ENCODE measurements around the gene C2orf72. TPM values are rescaled to one million over a fixed set of nuclear protein-coding genes. Genes with fewer than 3 reads are reported as not detected.

The C2orf72 gene
- total RNA-seq, 3 donors from 2014 or later = 0.16 to 7.2 (median 1.3) TPM

DNA sequence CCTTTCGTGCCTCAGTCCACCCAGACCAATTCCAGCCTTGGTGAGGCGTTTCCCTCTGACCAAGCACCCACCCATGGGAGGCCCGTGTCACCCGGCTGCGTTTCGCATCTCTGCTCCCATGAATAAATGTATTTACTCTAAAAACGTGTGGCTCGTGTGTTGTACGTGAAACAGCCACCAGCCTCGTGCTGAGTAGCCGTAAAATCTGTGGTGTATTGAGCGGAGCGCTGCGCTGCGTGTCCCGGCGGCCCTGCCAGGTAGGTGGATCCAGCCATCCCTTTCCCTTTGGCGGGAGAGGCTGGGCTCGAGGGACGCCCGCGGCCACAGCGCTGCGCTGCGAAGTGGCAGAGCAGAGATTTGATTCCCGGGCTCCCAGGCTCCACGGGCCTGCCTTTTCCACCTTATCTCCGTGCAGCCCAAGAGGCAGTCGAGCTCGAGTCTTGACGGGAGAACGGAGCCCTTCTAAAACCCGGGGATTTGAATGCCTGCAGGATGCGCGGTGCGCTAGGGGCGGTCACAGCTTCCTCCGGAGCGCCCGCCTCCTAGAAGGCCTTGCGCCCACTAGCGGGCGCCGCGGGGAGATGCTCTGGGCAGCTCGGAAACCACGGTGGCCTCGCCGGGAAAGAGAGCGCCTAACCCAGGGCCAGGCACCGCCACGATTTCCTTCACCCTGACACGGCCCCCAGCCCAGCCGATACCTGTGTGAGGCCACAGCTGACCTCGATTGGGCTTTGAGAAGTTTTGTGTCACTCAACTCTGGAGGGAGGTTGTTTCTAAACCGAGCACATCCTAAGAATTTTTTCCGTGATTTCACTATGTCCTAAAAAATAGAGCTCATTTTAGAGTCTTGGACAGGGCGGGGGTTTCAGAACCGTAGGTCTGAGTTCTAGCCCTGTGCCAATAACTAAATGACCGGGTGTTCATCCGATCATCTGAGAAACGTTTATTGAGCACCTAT lies 15.4 kb downstream of the C2orf72 start:
- intact Hi-C loops (cut with DNase I; ENCODE audit: low total_unique reads) = no loop called here
- Histone ChIP-seq H3K27ac (peak overlapping the region in 1 of 2 donors; percentile 78), H3K4me1 (peaks cover 0 to 8% of the 10 kb centered on the region in 2 donors), H3K9me3 (no peaks in the 10 kb centered on the region), H3K36me3 (no peaks in the 10 kb centered on the region), H3K27me3 (no peaks in the 10 kb centered on the region), H3K4me3 (peak overlapping the region; percentile 59 to 79 (median 65))
- peak; percentile 55 to 79 for DNase-seq (ENCODE audit: low spot score in 2 of 2)
- TF ChIP-seq CTCF (IDR thresholded peaks at IDR 0.05) = peak; percentile 45 to 79 (median 73)
- TF ChIP-seq POLR2A (IDR thresholded peaks at IDR 0.05) = no peak
- TF ChIP-seq POLR2AphosphoS5 (IDR thresholded peaks at IDR 0.05) = peak in 1 of 3 donors; percentile 11

DNA sequence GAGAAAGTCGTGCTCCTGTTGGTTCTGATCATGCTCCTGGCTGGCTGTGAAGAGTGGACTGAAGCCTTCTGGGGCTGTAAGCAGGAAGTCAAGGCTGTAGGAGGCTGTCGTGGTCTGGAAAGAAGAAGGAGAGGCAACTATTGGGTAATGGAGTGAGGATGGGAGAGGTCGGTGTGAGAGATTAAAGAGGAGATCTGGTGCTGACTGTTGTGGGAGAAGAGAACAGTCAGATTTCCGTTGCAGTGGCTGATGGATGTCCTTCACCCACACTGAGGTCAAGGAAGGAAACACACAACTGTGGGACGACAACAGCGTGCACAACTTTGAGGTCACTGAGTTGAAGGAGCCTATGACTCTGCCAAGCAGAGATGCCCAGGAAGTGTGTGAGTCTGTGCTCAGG lies 16.5 kb downstream of the C2orf72 start:
- Histone ChIP-seq H3K4me3 (no peak overlapping the region), H3K27me3 (no peaks in the 10 kb centered on the region), H3K27ac (no peak overlapping the region), H3K9me3 (no peaks in the 10 kb centered on the region), H3K4me1 (peaks cover 0 to 16% of the 10 kb centered on the region in 2 donors), H3K36me3 (no peaks in the 10 kb centered on the region)
- DNase-seq (ENCODE audit: low spot score in 2 of 2) = no peak
- TF ChIP-seq POLR2A (IDR thresholded peaks at IDR 0.05) (no peak), POLR2AphosphoS5 (IDR thresholded peaks at IDR 0.05) (no peak), CTCF (IDR thresholded peaks at IDR 0.05) (no peak)
- intact Hi-C loops (cut with DNase I; ENCODE audit: low total_unique reads) = no loop called here

DNA sequence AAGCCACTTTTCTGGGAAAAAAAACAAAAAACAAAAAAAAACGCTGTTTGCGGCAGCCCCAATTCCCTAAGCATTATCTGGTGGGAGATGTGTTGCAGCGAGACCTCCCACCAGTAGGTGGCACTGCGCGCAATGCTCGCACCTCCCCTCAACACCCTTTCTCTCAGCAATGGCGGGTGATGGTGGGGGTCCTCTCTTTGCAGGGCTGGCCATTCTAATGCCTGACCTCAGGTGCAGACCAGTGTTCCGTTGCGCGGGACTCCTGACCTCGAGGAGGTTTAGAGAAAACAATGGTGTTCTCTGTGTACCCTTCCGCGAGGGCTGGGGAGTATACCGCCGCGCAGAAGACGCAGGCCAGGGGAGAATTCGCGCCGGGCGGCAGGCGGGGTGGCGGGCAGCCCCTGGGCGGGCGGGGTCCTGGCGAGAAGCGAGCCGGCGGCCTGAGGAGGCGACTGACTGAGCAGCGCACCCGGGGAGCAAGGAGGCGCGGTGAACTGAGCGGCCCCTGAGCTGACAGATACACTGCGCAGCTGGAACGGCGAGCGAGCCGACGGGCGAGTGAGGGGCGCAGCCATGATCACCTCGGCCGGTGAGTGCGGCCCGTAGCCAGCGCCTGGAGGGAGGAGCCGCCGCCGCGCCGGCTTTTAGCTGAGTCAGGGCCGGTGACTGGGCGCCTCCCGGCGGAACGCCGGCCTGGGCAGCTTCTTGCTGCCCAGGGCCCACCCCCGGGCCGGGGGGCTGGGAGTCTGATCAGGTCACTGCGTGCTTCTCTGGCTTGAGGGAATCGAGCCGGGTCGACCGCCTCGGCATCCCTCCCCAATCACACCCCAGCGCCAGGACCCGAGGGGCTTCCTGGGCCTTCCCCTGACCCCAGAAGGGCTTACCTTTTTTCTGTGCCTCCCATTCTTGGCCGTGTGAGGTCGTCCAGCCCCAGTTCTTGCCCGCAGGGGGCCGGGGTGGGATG lies 19.4 kb downstream of the C2orf72 start, which contains the start of gene PSMD1:
TSS of gene PSMD1 (plus strand) at position 415 of the 964 bp plus-strand sequence. CDS start at position 574, 159 bp downstream.
- no peaks in the 10 kb centered on the region for H3K36me3 ChIP-seq
- peak within 1 kb of the TSS; percentile 91 to 95 for H3K27ac ChIP-seq
- intact Hi-C loops (cut with DNase I; ENCODE audit: low total_unique reads) = no loop called here
- H3K4me3 ChIP-seq = peak within 1 kb of the TSS; percentile 80 to 99 (median 99)
- H3K4me1 ChIP-seq = peaks cover 0 to 15% of the 10 kb centered on the region in 2 donors
- no peak for TF ChIP-seq POLR2A (IDR thresholded peaks at IDR 0.05)
- peak; percentile 88 to 91 (median 91) for TF ChIP-seq CTCF (IDR thresholded peaks at IDR 0.05)
- peak; percentile 71 to 89 (median 74) for TF ChIP-seq POLR2AphosphoS5 (IDR thresholded peaks at IDR 0.05)
- H3K9me3 ChIP-seq = no peaks in the 10 kb centered on the region
- peak; percentile 87 to 91 for DNase-seq (ENCODE audit: low spot score in 2 of 2)
- H3K27me3 ChIP-seq = no peaks in the 10 kb centered on the region

DNA sequence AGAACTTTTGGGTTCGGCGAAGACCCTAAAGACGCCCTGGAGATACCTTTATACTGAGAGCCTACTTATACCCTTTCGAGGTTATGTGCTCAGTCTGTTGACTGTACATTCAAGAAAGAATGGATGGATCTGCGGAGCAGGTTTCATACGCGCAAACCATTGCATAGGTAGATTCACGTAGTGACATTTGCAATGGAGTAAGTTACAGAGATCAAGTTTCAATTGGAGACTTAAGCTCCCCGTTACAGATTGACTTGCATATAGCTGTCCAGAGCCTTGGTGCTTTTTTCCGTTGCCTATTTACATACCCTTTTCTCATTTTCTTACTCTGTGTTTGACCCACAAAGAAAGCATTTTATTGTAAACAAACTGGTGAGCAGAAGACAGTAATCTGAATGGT lies 20.3 kb downstream of the C2orf72 start:
- TF ChIP-seq POLR2A (IDR thresholded peaks at IDR 0.05) = no peak
- TF ChIP-seq CTCF (IDR thresholded peaks at IDR 0.05) = no peak
- TF ChIP-seq POLR2AphosphoS5 (IDR thresholded peaks at IDR 0.05) = no peak
- Histone ChIP-seq H3K27me3 (no peaks in the 10 kb centered on the region), H3K4me1 (peaks cover 0 to 15% of the 10 kb centered on the region in 2 donors), H3K4me3 (peak overlapping the region; percentile 80 to 99 (median 99)), H3K27ac (peak overlapping the region in 1 of 2 donors; percentile 91), H3K9me3 (no peaks in the 10 kb centered on the region), H3K36me3 (no peaks in the 10 kb centered on the region)
- DNase-seq (ENCODE audit: low spot score in 2 of 2) = no peak
- intact Hi-C loops (cut with DNase I; ENCODE audit: low total_unique reads) = no loop called here

Measured in breast epithelium (tissue), 4 donors.